ENCODE measurements around the gene CTNNB1.

CTNNB1 gene

DNA sequence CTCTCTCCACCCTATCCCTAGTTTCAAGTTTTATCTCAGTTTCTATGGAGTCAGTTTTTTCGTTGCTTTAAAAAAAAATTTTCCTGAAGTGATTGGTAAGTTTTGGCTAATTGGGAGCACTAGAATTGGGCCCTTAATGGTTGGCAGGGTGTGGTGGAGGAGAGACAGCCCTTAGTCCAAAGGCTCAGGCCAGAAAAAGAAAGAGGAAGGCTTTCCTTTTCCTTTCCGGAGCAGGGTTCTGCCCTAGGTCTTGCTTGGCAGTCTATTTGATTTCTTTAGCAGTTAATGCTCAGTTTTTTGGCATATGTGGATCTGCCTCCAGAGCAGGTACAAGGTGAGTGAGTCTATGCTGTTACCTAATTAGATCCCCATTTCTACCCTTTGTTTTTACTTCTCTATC is 22.7 kb downstream of the CTNNB1 start:
- in situ Hi-C loops (cut with HindIII; ENCODE audit: low sequenced_read_pairs): no loop called here
- TF ChIP-seq, protein P1, sequence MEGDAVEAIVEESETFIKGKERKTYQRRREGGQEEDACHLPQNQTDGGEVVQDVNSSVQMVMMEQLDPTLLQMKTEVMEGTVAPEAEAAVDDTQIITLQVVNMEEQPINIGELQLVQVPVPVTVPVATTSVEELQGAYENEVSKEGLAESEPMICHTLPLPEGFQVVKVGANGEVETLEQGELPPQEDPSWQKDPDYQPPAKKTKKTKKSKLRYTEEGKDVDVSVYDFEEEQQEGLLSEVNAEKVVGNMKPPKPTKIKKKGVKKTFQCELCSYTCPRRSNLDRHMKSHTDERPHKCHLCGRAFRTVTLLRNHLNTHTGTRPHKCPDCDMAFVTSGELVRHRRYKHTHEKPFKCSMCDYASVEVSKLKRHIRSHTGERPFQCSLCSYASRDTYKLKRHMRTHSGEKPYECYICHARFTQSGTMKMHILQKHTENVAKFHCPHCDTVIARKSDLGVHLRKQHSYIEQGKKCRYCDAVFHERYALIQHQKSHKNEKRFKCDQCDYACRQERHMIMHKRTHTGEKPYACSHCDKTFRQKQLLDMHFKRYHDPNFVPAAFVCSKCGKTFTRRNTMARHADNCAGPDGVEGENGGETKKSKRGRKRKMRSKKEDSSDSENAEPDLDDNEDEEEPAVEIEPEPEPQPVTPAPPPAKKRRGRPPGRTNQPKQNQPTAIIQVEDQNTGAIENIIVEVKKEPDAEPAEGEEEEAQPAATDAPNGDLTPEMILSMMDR (IDR thresholded peaks at IDR 0.05; ENCODE audit: low read depth, low read length, missing control alignments): no peak
- DNase-seq (ENCODE audit: low read depth): no peak
- no peak overlapping the region for H3K4me3 ChIP-seq (ENCODE audit: low read depth, low read length)

DNA sequence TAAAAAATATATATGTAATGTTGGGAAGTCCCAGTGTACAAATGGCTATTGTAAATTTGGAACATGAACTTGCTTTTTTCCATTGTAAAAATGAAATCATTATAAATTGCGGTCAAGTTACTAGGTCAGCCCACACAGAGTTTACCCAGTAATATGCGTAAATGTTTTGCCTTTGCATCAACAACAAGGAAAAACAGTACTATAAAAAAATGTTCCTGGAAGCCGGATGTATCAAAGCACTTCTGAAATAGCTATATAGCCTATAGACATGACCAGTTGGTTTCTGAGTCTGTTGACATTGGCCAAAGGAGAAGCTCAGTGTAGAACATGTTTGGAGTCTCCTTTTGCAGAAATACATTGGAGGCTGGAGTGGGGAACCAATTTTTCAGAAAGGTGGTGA is 23.2 kb downstream of the CTNNB1 start:
- no peak for DNase-seq (ENCODE audit: low read depth)
- TF ChIP-seq, protein P1 (IDR thresholded peaks at IDR 0.05; ENCODE audit: low read depth, low read length, missing control alignments): no peak
- in situ Hi-C loops (cut with HindIII; ENCODE audit: low sequenced_read_pairs): no loop called here
- H3K4me3 ChIP-seq (ENCODE audit: low read depth, low read length): no peak overlapping the region

DNA sequence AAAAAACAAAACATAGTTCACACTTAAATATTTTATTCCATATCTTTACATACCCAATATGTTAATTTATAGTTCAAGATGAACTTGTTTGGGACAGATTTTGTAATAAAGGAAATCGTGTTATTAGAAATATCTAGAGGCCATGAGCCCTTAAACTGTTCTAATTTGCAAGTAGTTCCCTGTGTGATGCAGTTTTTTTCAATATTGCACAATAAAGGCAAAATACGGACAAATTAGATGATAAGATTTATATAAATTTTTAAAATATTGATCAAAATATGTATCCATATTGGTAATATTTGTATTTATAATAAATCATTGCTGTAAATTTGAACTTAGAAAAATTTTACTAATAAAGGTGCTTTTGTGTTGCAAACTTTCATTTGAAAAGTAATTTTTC is 23.8 kb downstream of the CTNNB1 start:
- DNase-seq (ENCODE audit: low read depth): no peak
- TF ChIP-seq, protein P1 (IDR thresholded peaks at IDR 0.05; ENCODE audit: low read depth, low read length, missing control alignments): no peak
- H3K4me3 ChIP-seq (ENCODE audit: low read depth, low read length): no peak overlapping the region
- in situ Hi-C loops (cut with HindIII; ENCODE audit: low sequenced_read_pairs): no loop called here

DNA sequence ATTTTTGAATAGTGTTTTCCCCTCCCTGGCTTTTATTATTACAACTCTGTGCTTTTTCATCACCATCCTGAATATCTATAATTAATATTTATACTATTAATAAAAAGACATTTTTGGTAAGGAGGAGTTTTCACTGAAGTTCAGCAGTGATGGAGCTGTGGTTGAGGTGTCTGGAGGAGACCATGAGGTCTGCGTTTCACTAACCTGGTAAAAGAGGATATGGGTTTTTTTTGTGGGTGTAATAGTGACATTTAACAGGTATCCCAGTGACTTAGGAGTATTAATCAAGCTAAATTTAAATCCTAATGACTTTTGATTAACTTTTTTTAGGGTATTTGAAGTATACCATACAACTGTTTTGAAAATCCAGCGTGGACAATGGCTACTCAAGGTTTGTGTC is 24.4 kb downstream of the CTNNB1 start:
- no peak overlapping the region for H3K4me3 ChIP-seq (ENCODE audit: low read depth, low read length)
- DNase-seq (ENCODE audit: low read depth): no peak
- in situ Hi-C loops (cut with HindIII; ENCODE audit: low sequenced_read_pairs): no loop called here
- TF ChIP-seq, protein P1 (IDR thresholded peaks at IDR 0.05; ENCODE audit: low read depth, low read length, missing control alignments): no peak

DNA sequence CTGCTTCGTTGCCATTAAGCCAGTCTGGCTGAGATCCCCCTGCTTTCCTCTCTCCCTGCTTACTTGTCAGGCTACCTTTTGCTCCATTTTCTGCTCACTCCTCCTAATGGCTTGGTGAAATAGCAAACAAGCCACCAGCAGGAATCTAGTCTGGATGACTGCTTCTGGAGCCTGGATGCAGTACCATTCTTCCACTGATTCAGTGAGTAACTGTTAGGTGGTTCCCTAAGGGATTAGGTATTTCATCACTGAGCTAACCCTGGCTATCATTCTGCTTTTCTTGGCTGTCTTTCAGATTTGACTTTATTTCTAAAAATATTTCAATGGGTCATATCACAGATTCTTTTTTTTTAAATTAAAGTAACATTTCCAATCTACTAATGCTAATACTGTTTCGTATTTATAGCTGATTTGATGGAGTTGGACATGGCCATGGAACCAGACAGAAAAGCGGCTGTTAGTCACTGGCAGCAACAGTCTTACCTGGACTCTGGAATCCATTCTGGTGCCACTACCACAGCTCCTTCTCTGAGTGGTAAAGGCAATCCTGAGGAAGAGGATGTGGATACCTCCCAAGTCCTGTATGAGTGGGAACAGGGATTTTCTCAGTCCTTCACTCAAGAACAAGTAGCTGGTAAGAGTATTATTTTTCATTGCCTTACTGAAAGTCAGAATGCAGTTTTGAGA is 25.0 kb downstream of the CTNNB1 start:
- DNase-seq (ENCODE audit: low read depth): peak; percentile 64
- in situ Hi-C loops (cut with HindIII; ENCODE audit: low sequenced_read_pairs): no loop called here
- TF ChIP-seq, protein P1 (IDR thresholded peaks at IDR 0.05; ENCODE audit: low read depth, low read length, missing control alignments): no peak
- no peak overlapping the region for H3K4me3 ChIP-seq (ENCODE audit: low read depth, low read length)

DNA sequence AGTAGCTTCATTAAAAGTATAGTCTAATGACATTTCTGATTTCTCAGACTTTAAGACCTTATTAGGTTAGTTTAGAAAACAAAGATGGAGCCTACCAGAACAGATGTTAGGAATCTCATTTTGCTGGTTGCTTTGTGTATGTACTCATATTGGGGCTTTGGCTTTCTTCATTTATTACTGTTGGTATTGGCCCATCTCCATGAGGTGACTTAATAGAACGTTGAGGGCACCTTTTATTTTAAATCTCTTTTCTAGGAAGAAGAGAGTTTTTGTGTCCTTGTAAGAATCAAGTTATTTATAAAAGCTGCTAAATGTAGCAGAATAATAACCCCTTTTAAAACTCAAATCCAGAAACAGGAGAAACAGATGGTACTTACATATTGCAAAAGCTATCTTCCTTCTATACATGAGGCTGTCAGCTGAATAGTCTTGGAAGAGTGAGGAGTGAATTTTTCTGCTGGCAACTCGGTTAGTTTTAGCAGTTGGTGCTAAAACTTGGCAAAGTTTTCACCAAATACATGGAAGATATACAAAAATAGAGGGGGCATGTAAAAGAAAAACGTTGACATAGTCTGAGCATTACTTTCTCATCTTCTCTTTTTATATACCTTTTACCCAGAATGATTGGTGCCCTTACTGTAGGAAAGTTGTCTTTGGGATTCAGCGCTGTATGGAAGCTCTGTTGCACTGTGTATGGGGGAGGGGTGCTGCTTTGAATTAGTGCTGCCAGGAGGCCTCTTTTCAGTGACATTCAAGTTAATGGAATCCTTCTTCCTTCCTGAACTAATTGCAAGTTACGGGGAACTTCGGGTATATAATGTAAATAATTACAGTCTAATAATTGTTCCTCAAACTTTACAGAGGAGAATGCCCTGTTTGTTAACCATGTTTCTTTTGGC is 35.8 kb downstream of the CTNNB1 start:
- peak; percentile 44 for DNase-seq (ENCODE audit: low read depth)
- H3K4me3 ChIP-seq (ENCODE audit: low read depth, low read length): no peak overlapping the region
- TF ChIP-seq, protein P1 (IDR thresholded peaks at IDR 0.05; ENCODE audit: low read depth, low read length, missing control alignments): no peak
- in situ Hi-C loops (cut with HindIII; ENCODE audit: low sequenced_read_pairs): loop anchor here (25.0 kb wide), 1 partner anchor 648 kb away; no protein-coding TSS in a partner anchor
